Raji (cell line): ENCODE data around the gene IGDCC3.
A peak's percentile ranks its signal among the peaks of the same experiment; 100 is the strongest.

Source experiments
- POLR2A ChIP-seq: IDR thresholded peaks from 2 replicates; pipeline ENCODE4 v1.6.1; 2011; ENCODE audit warnings: low read depth, low read length, control low read depth; ENCODE audit not compliant: insufficient read depth

IGDCC3 gene

GRCh38 chr15:65286704-65287519 lies 90.9 kb downstream of the IGDCC3 start, which contains the start of gene PARP16:
Gene PARP16, minus strand, starts transcription at chr15:65286883. Its CDS starts 457 bp downstream, at chr15:65286426.
- TF ChIP-seq POLR2A: peak; percentile 93

- no peak for TF ChIP-seq POLR2A
Observed at GRCh38 chr15:65286069-65286703, 91.6 kb downstream of the IGDCC3 start.

GRCh38 chr15:65285291-65286068 lies 92.3 kb downstream of the IGDCC3 start:
- no peak for TF ChIP-seq POLR2A

- TF ChIP-seq POLR2A: no peak
Observed at GRCh38 chr15:65278480-65278879, 99.3 kb downstream of the IGDCC3 start.
